ENCODE data around the gene ITPR3.

Gene ITPR3

DNA sequence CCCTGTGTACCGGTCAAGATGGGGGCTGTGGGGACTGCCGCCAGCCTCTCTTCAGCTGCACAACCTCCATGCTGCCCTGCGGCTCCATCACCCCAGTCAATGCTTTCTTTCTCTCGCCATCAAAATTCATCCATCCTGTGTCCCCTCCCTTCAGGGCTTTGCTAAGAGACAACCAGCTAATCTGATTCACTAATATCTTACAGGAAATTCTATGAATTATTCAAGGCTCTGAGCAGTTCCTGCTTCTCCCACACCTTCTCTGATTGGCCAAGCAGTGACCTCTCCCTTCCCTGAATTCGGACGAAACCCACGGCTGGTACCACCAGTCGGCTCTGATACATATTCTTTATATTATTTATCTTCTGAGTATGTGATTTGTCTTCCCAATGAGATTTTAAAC, 13.8 kb downstream of the ITPR3 start:
- no peak for DNase-seq (ENCODE audit: low read depth)
- no peak overlapping the region for H3K4me3 ChIP-seq (ENCODE audit: low read depth, low read length)
- TF ChIP-seq, protein P1, sequence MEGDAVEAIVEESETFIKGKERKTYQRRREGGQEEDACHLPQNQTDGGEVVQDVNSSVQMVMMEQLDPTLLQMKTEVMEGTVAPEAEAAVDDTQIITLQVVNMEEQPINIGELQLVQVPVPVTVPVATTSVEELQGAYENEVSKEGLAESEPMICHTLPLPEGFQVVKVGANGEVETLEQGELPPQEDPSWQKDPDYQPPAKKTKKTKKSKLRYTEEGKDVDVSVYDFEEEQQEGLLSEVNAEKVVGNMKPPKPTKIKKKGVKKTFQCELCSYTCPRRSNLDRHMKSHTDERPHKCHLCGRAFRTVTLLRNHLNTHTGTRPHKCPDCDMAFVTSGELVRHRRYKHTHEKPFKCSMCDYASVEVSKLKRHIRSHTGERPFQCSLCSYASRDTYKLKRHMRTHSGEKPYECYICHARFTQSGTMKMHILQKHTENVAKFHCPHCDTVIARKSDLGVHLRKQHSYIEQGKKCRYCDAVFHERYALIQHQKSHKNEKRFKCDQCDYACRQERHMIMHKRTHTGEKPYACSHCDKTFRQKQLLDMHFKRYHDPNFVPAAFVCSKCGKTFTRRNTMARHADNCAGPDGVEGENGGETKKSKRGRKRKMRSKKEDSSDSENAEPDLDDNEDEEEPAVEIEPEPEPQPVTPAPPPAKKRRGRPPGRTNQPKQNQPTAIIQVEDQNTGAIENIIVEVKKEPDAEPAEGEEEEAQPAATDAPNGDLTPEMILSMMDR (IDR thresholded peaks at IDR 0.05; ENCODE audit: control insufficient read depth, extremely low read depth, insufficient read depth) = no peak

- no peak overlapping the region for H3K4me3 ChIP-seq (ENCODE audit: low read depth, low read length)
- DNase-seq (ENCODE audit: low read depth) = no peak
- TF ChIP-seq, protein P1 (IDR thresholded peaks at IDR 0.05; ENCODE audit: control insufficient read depth, extremely low read depth, insufficient read depth) = no peak
These were observed 15.5 kb downstream of the ITPR3 start for GRCh38 chr6:33636655-33637054.

- DNase-seq (ENCODE audit: low read depth) = no peak
- TF ChIP-seq, protein P1 (IDR thresholded peaks at IDR 0.05; ENCODE audit: control insufficient read depth, extremely low read depth, insufficient read depth) = no peak
- H3K4me3 ChIP-seq (ENCODE audit: low read depth, low read length) = no peak overlapping the region
These were observed 17.4 kb downstream of the ITPR3 start for GRCh38 chr6:33638556-33638955.

DNA sequence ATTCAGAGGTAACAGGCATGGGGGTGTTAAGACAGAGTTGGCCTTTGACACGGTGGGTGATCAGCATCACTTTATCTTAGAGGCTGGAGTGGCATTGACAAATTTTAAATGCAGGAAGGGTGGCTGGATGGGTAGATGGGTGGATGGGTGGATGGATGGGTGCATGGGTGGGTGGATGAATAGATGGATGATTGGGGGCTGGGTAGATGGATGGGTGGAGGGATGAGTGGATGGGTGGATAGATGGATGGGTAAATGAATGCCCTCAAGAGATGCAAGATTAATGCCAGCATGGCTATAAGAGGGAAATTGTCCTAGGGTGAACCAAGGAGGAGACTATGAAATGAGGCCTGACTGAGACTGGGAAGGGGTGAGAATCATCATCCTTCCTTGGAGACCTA, 18.4 kb downstream of the ITPR3 start:
- no peak overlapping the region for H3K4me3 ChIP-seq (ENCODE audit: low read depth, low read length)
- TF ChIP-seq, protein P1 (IDR thresholded peaks at IDR 0.05; ENCODE audit: control insufficient read depth, extremely low read depth, insufficient read depth) = no peak
- no peak for DNase-seq (ENCODE audit: low read depth)

GRCh38 chr6:33640361-33640760, 19.2 kb downstream of the ITPR3 start:
- DNase-seq (ENCODE audit: low read depth) = no peak
- TF ChIP-seq, protein P1 (IDR thresholded peaks at IDR 0.05; ENCODE audit: control insufficient read depth, extremely low read depth, insufficient read depth) = no peak
- H3K4me3 ChIP-seq (ENCODE audit: low read depth, low read length) = no peak overlapping the region

DNA sequence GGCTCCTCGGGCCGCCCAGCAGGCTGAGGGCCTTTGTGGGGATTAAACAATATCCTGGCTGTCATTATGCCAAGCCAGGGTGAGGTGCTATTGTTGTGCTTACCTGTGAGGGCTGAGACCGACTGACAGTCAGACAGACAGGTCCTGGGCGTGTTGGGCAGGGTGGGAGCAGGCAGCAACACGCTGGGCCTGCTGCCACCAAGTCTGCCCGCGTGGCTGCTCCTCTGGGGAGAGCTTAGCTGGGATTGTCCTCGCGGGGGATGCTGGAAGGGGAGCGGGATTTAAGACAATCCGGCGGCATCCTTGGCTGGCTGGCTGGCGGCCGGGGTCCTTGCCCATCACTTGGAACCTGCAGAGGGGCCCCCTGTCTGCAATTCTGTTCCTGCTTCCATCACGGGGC, 20.0 kb downstream of the ITPR3 start:
- H3K4me3 ChIP-seq (ENCODE audit: low read depth, low read length) = no peak overlapping the region
- no peak for DNase-seq (ENCODE audit: low read depth)
- TF ChIP-seq, protein P1 (IDR thresholded peaks at IDR 0.05; ENCODE audit: control insufficient read depth, extremely low read depth, insufficient read depth) = no peak

DNA sequence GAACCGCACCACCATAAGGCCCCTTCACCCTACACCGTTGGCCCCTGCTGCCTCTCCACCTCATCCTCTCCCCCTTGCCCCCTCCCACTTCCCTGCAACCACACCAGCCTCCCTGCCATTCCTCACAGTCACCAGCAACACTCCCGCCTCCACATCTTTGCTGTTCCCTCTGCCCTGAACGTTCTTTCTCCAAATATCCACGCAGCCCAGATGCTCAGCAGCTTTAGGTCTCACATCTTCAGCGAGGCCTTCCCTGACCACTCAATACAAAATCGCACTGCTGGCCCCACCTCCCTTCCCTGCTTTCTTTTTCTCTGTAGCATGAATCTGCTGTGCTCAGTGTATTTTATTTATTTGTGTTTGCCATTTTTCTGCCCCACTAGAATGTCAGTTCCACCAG, 20.5 kb downstream of the ITPR3 start:
- TF ChIP-seq, protein P1 (IDR thresholded peaks at IDR 0.05; ENCODE audit: control insufficient read depth, extremely low read depth, insufficient read depth) = no peak
- H3K4me3 ChIP-seq (ENCODE audit: low read depth, low read length) = no peak overlapping the region

More for the DNA sequence above, 20.5 kb downstream of the ITPR3 start:
- no peak for DNase-seq (ENCODE audit: low read depth)
